HFFc6 (cell line): Measurements from ENCODE around the gene PEF1. TPM values are rescaled to one million over a fixed set of nuclear protein-coding genes. Genes with fewer than 3 reads are reported as not detected.

Source experiments
- DNase-seq: peaks from one replicate; pipeline ENCODE4 v3.0.0-alpha.2; 2018
- H3K27ac Mint-ChIP-seq: 2 replicates; pipeline ENCODE4 v1.8.0; 2020; ENCODE audit warnings: mild to moderate bottlenecking, mixed read lengths
- H3K27me3 Mint-ChIP-seq: 2 replicates; pipeline ENCODE4 v1.8.0; 2021; ENCODE audit warnings: mild to moderate bottlenecking, moderate library complexity, mixed read lengths; ENCODE audit not compliant: insufficient read depth
- H3K36me3 Mint-ChIP-seq: 2 replicates; pipeline ENCODE4 v1.8.0; 2021; ENCODE audit warnings: low read depth, mixed read lengths
- H3K4me1 Mint-ChIP-seq: 2 replicates; pipeline ENCODE4 v1.8.0; 2020; ENCODE audit warnings: low read depth, mixed read lengths
- H3K4me3 Mint-ChIP-seq: 2 replicates; pipeline ENCODE4 v1.8.0; 2020; ENCODE audit warnings: mild to moderate bottlenecking, moderate library complexity, mixed read lengths
- H3K9me3 Mint-ChIP-seq: 2 replicates; pipeline ENCODE4 v1.8.0; 2020; ENCODE audit warnings: mild to moderate bottlenecking, mixed read lengths
- CTCF ChIP-seq: fragments of 200-600 bp; sonication (generic); IDR thresholded peaks from 2 replicates; pipeline ENCODE4 v1.5.0; 2021; ENCODE audit warnings: antibody characterized with exemption, mild to moderate bottlenecking
- total RNA-seq, 6 experiments: library from RNA; stranded (reverse); fragmentation: NEBNext Ultra II Directional; extraction: Animal tissue kit (Norgen Biotek cat#: 25700); gene quantifications; 2 replicates in 1 of 6; 3 replicates in 5 of 6; pipeline ENCODE4 v1.2.3, GENCODE V29; 2021

PEF1 gene
- total RNA-seq, 6 experiments from 2014 or later: 65.8 to 81.3 (median 69.3) TPM

GRCh38 chr1:31650161-31651088 is 5.7 kb upstream of the PEF1 start:
- peaks cover 3% of the 10 kb centered on the region; the same call in 1 of the 2 replicates for H3K27me3 Mint-ChIP-seq
- H3K4me3 Mint-ChIP-seq: no peak overlapping the region
- peaks cover 39% of the 10 kb centered on the region for H3K4me1 Mint-ChIP-seq
- H3K9me3 Mint-ChIP-seq: no peaks in the 10 kb centered on the region
- TF ChIP-seq CTCF: no peak
- H3K27ac Mint-ChIP-seq: no peak overlapping the region; the same call in 1 of the 2 replicates
- no peak for DNase-seq
- H3K36me3 Mint-ChIP-seq: peaks cover 14% of the 10 kb centered on the region

- Mint-ChIP-seq H3K27me3 (peaks cover 3% of the 10 kb centered on the region; the same call in 1 of the 2 replicates), H3K4me1 (peaks cover 47% of the 10 kb centered on the region), H3K4me3 (no peak overlapping the region), H3K36me3 (peaks cover 13% of the 10 kb centered on the region), H3K9me3 (no peaks in the 10 kb centered on the region), H3K27ac (peak overlapping the region; percentile 30; the same call in 1 of the 2 replicates)
- DNase-seq: no peak
- TF ChIP-seq CTCF: no peak
Measured at GRCh38 chr1:31648641-31649357, 4.1 kb upstream of the PEF1 start.

- Mint-ChIP-seq H3K9me3 (no peaks in the 10 kb centered on the region), H3K27ac (no peak overlapping the region), H3K4me1 (peaks cover 53% of the 10 kb centered on the region), H3K27me3 (peaks cover 3% of the 10 kb centered on the region; the same call in 1 of the 2 replicates), H3K36me3 (peaks cover 7% of the 10 kb centered on the region; the same call in 1 of the 2 replicates), H3K4me3 (no peak overlapping the region)
- no peak for TF ChIP-seq CTCF
- DNase-seq: no peak
Measured at GRCh38 chr1:31648190-31648589, 3.5 kb upstream of the PEF1 start.

GRCh38 chr1:31647106-31647505 is 2.4 kb upstream of the PEF1 start:
- Mint-ChIP-seq H3K36me3 (no peaks in the 10 kb centered on the region), H3K27ac (peak overlapping the region; percentile 100), H3K4me1 (peaks cover 53% of the 10 kb centered on the region), H3K9me3 (no peaks in the 10 kb centered on the region), H3K4me3 (peak overlapping the region; percentile 97), H3K27me3 (peaks cover 3% of the 10 kb centered on the region; the same call in 1 of the 2 replicates)
- TF ChIP-seq CTCF: no peak
- DNase-seq: peak; percentile 61

GRCh38 chr1:31646259-31646960 is 1.7 kb upstream of the PEF1 start:
- peaks cover 3% of the 10 kb centered on the region; the same call in 1 of the 2 replicates for H3K27me3 Mint-ChIP-seq
- no peak for DNase-seq
- H3K4me1 Mint-ChIP-seq: peaks cover 53% of the 10 kb centered on the region
- H3K4me3 Mint-ChIP-seq: peak overlapping the region; percentile 97
- no peak for TF ChIP-seq CTCF
- H3K9me3 Mint-ChIP-seq: no peaks in the 10 kb centered on the region
- H3K36me3 Mint-ChIP-seq: no peaks in the 10 kb centered on the region
- H3K27ac Mint-ChIP-seq: peak overlapping the region; percentile 100
